OCI-LY1 (cell line): ENCODE measurements around the gene ANTXRL.
"Not testable (repeated sequence)": the region's sequence is repeated elsewhere in the genome, so short reads cannot be mapped to it uniquely, and the experiment has no call there.

Source experiments
- EZH2 ChIP-seq: fragments of 200-600 bp; sonication (generic), shearing (Covaris generic); IDR thresholded peaks from 2 replicates; pipeline ENCODE4 v1.8.0; 2017; ENCODE audit warnings: borderline replicate concordance, mixed run types, mild to moderate bottlenecking, antibody characterized with exemption, low read length, moderate library complexity, mixed read lengths
- TF ChIP-seq, protein P1 (sequence below): fragments of 200-600 bp; sonication (generic), shearing (Covaris generic); IDR thresholded peaks from 2 replicates; pipeline ENCODE4 v1.5.1; 2017; ENCODE audit warnings: mild to moderate bottlenecking, antibody characterized with exemption, low read length, moderate library complexity, mixed read lengths

- TF ChIP-seq, protein P1, sequence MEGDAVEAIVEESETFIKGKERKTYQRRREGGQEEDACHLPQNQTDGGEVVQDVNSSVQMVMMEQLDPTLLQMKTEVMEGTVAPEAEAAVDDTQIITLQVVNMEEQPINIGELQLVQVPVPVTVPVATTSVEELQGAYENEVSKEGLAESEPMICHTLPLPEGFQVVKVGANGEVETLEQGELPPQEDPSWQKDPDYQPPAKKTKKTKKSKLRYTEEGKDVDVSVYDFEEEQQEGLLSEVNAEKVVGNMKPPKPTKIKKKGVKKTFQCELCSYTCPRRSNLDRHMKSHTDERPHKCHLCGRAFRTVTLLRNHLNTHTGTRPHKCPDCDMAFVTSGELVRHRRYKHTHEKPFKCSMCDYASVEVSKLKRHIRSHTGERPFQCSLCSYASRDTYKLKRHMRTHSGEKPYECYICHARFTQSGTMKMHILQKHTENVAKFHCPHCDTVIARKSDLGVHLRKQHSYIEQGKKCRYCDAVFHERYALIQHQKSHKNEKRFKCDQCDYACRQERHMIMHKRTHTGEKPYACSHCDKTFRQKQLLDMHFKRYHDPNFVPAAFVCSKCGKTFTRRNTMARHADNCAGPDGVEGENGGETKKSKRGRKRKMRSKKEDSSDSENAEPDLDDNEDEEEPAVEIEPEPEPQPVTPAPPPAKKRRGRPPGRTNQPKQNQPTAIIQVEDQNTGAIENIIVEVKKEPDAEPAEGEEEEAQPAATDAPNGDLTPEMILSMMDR = not testable (repeated sequence)
- not testable (repeated sequence) for TF ChIP-seq EZH2
Measured at GRCh38 chr10:46282421-46282831, 4.4 kb upstream of the ANTXRL start.
